A549 (cell line): Measurements from ENCODE around the gene PRLR. TPM values are rescaled to one million over a fixed set of nuclear protein-coding genes. Genes with fewer than 3 reads are reported as not detected.

ENCODE experiments used
- ATAC-seq, 2 experiments: fragments of 200-7000 bp in 1 of 2; fragments of >200 bp in 1 of 2; cut with Nextera tagmentation in 1 of 2; cut with Tn5 transposase in 1 of 2; 3 replicates each; pipeline versions ENCODE4 v1.8.0 to v1.9.1; 2018 to 2020; ENCODE audit warnings: mild to moderate bottlenecking in 1 of 2, moderate library complexity in 1 of 2
- CTCF ChIA-PET: fragments of 300-600 bp; sonication (Branson Sonifier 250); formaldehyde crosslinking; extraction: SDS; loops from one replicate; lab custom pipeline; 2021; ENCODE audit warnings: antibody characterized with exemption, inconsistent platforms; lab: Yijun Ruan, JAX
- POLR2A ChIA-PET: fragments of 350-600 bp; formaldehyde crosslinking; extraction: SDS; loops from one replicate; lab custom pipeline; 2021; ENCODE audit warnings: antibody characterized with exemption, inconsistent platforms; lab: Yijun Ruan, JAX
- DNase-seq, 2 experiments: peaks; one replicate each; pipeline versions ENCODE4 v3.0.0 to v3.0.0-alpha.2; 2011 to 2016; ENCODE audit warnings: low read depth in 1 of 2, low spot score in 1 of 2
- FAIRE-seq: peaks from 2 replicates; lab custom pipeline; 2011; peaks lifted over from hg19 to GRCh38; lab: Jason Lieb, UNC
- H3K27ac ChIP-seq, 2 experiments: fragments of >200 bp; sonication (Bioruptor Twin); formaldehyde crosslinking; 3 replicates each; pipeline ENCODE4 v1.5.1; 2016 to 2017
- H3K4me1 ChIP-seq: fragments of >200 bp; sonication (Bioruptor Twin); formaldehyde crosslinking; 3 replicates; pipeline ENCODE4 v1.6.1; 2016
- H3K4me2 ChIP-seq: fragments of >200 bp; sonication (Bioruptor Twin); formaldehyde crosslinking; 3 replicates; pipeline ENCODE4 v1.6.1; 2016
- H3K4me3 ChIP-seq: fragments of >200 bp; sonication (Bioruptor Twin); formaldehyde crosslinking; 3 replicates; pipeline ENCODE4 v1.5.1; 2016
- H3K9me3 ChIP-seq: fragments of >200 bp; sonication (Bioruptor Twin); formaldehyde crosslinking; 3 replicates; pipeline ENCODE4 v1.6.1; 2016
- CEBPB ChIP-seq, 2 experiments: fragments of >200 bp in 1 of 2; sonication (Bioruptor Twin) in 1 of 2; formaldehyde crosslinking in 1 of 2; IDR thresholded peaks; 2 replicates each; pipeline ENCODE4 v1.6.1; 2012 to 2016
- CHD4 ChIP-seq: fragments of 200-600 bp; sonication (generic); IDR thresholded peaks from 2 replicates; pipeline ENCODE4 v1.6.1; 2016; ENCODE audit warnings: antibody characterized with exemption, mild to moderate bottlenecking, borderline replicate concordance
- EHMT2 ChIP-seq: fragments of 200-600 bp; sonication (generic); IDR thresholded peaks from 2 replicates; pipeline ENCODE4 v1.6.1; 2016; ENCODE audit warnings: antibody characterized with exemption, low read depth, mild to moderate bottlenecking, moderate library complexity
- ESRRA ChIP-seq: fragments of 150-350 bp; IDR thresholded peaks from 2 replicates; pipeline ENCODE4 v1.6.1; 2014; ENCODE audit warnings: mild to moderate bottlenecking, low read length, borderline replicate concordance
- FOXS1 ChIP-seq: fragments of 250-450 bp; sonication (Bioruptor Pico); IDR thresholded peaks from 2 replicates; pipeline ENCODE4 v1.5.0; 2020; ENCODE audit warnings: mild to moderate bottlenecking, moderate library complexity
- GATA3 ChIP-seq: IDR thresholded peaks from 2 replicates; pipeline ENCODE4 v1.6.1; 2012; ENCODE audit warnings: borderline replicate concordance
- HDAC2 ChIP-seq: fragments of 200-600 bp; sonication (generic); IDR thresholded peaks from 2 replicates; pipeline ENCODE4 v1.6.1; 2016
- HOXB5 ChIP-seq: fragments of 250-450 bp; sonication (Bioruptor Pico); IDR thresholded peaks from 2 replicates; pipeline ENCODE4 v1.5.0; 2020; ENCODE audit warnings: mild to moderate bottlenecking, moderate library complexity
- JUNB ChIP-seq: fragments of >200 bp; sonication (Bioruptor Twin); formaldehyde crosslinking; IDR thresholded peaks from 2 replicates; pipeline ENCODE4 v1.6.1; 2016
- KDM5A ChIP-seq: fragments of 200-600 bp; sonication (generic); IDR thresholded peaks from 2 replicates; pipeline ENCODE4 v1.6.1; 2016; ENCODE audit warnings: antibody characterized with exemption, mild to moderate bottlenecking
- NPAS2 ChIP-seq: fragments of 250-450 bp; sonication (Bioruptor Pico); IDR thresholded peaks from 2 replicates; pipeline ENCODE4 v1.8.0; 2022; ENCODE audit warnings: mild to moderate bottlenecking, moderate library complexity, borderline replicate concordance
- POLR2AphosphoS2 ChIP-seq: conservative IDR thresholded peaks from 2 replicates; pipeline ENCODE4 v1.6.1; 2012; ENCODE audit warnings: low read length, improper control_type of control experiment, inconsistent platforms
- RARB ChIP-seq: fragments of 250-450 bp; sonication (Bioruptor Pico); IDR thresholded peaks from 2 replicates; pipeline ENCODE4 v1.8.0; 2021; ENCODE audit warnings: mild to moderate bottlenecking, moderate library complexity
- TFCP2L1 ChIP-seq: fragments of 250-450 bp; sonication (Bioruptor Pico); IDR thresholded peaks from 2 replicates; pipeline ENCODE4 v1.5.0; 2021; ENCODE audit warnings: mild to moderate bottlenecking
- WGBS: methylation state at CpG from one replicate; pipeline ENCODE4 v1.1.6; 2017; ENCODE audit errors: missing lambda C conversion rate; 5-methylcytosine and 5-hydroxymethylcytosine counted together
- polyA minus RNA-seq: library from RNA; depleted of rRNA, polyadenylated mRNA; stranded (reverse); fragments of >200 nt; gene quantifications from 2 replicates; pipeline ENCODE4 v1.2.3, GENCODE V29; 2011; rRNA and poly(A)+ RNA removed
- polyA plus RNA-seq, 4 experiments: library from polyadenylated mRNA; depleted of rRNA in 3 of 4; stranded (reverse); fragments of >200 nt; fragmentation: RNase III in 1 of 4; extraction: RNeasy Plus Mini Kit Qiagen cat#74134 plus additional on column Dnase treatment in 1 of 4; gene quantifications; 2 replicates in 3 of 4; 3 replicates in 1 of 4; pipeline ENCODE4 v1.2.3, GENCODE V29; 2011 to 2017
- TF ChIP-seq, protein P1 (sequence below): fragments of 250-450 bp; sonication (Bioruptor Pico); IDR thresholded peaks from 2 replicates; pipeline ENCODE4 v1.5.0; 2020; ENCODE audit warnings: low read depth, mild to moderate bottlenecking, moderate library complexity
- TF ChIP-seq, protein P2 (sequence below): fragments of >200 bp; sonication (Bioruptor Twin); formaldehyde crosslinking; IDR thresholded peaks from 3 replicates; pipeline ENCODE4 v1.5.1; 2016
- TF ChIP-seq, protein P3 (sequence below): fragments of >200 bp; sonication (Bioruptor Twin); formaldehyde crosslinking; IDR thresholded peaks from 2 replicates; pipeline ENCODE4 v1.6.1; 2016
- TF ChIP-seq, protein P4 (sequence below): fragments of 150-350 bp; IDR thresholded peaks from 2 replicates; pipeline ENCODE4 v1.6.1; 2014; ENCODE audit warnings: low read depth, mild to moderate bottlenecking, low read length

PRLR gene
- polyA plus RNA-seq (2011; rRNA removed) = 0.09 TPM in 1 of 2 replicates, not detected in the other
- polyA plus RNA-seq (2012; cell fraction: cytosol; rRNA removed) = not detected in 2 replicates
- not detected in 2 replicates for polyA plus RNA-seq (2012; cell fraction: nucleus; rRNA removed)
- polyA plus RNA-seq (2017; fragmentation: RNase III; extraction: RNeasy Plus Mini Kit Qiagen cat#74134 plus additional on column Dnase treatment) = 0.07 TPM in 1 of 3 replicates, not detected in the others
- 0.21 TPM in 1 of 2 replicates, not detected in the other for polyA minus RNA-seq

DNA sequence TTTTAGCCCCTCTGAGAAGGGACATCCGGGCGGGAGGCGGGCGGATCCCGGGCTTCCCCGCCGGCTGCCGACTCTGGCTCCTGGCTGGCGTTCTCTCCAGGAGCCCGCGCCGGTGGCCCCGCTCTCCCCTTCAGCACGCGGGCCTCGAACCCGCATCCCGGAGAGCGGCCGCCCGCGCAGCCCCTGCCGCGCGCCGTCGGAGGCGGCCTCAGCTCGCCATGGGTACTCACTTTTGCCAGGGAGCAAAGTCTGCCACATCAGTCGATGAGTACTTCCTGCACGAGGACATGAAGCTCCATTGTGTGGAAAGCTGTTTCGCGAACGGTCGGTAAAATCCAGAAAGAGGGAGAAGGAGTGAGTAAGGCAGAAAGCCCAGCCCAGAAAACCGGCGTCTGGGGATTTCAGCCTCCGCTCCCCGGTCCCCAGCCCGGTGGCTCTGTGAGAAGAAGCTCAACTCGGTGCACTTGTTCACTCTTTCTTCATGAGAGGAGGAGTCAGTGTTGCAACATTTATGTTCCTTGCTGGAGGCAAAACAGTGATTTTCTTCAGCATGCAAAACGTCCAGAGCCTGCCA is at the start of gene PRLR:
TSS of gene PRLR (minus strand) at position 450 of the 574 bp plus-strand sequence. CDS start 140,867 bp downstream, outside the sequence.
- Histone ChIP-seq H3K9me3 (no peaks in the 10 kb centered on the region), H3K4me1 (peaks cover 10% of the 10 kb centered on the region; the same call in 2 of the 3 replicates), H3K4me2 (peak within 1 kb of the TSS; percentile 90), H3K4me3 (peak within 1 kb of the TSS; percentile 40), H3K27ac (no peak within 1 kb of the TSS; a peak in 1 of 6 replicates)
- POLR2A ChIA-PET = no interaction called here
- FAIRE-seq (no peak), DNase-seq (peak in 1 of 2 experiments; percentile 12), ATAC-seq (peak; percentile 54 to 61)
- CTCF ChIA-PET = interaction anchor here (0.6 kb wide), 2 partner anchors 91 to 700 kb away, joined by 3 to 5 read pairs; no protein-coding TSS in a partner anchor
- 4% methylated on average over 22 of the region's 42 CpGs for WGBS
- TF ChIP-seq GATA3 (no peak), CEBPB (IDR thresholded peaks at IDR 0.05) (peak in 1 of 2 experiments; percentile 9; a peak in 2 of 4 replicates)

DNA sequence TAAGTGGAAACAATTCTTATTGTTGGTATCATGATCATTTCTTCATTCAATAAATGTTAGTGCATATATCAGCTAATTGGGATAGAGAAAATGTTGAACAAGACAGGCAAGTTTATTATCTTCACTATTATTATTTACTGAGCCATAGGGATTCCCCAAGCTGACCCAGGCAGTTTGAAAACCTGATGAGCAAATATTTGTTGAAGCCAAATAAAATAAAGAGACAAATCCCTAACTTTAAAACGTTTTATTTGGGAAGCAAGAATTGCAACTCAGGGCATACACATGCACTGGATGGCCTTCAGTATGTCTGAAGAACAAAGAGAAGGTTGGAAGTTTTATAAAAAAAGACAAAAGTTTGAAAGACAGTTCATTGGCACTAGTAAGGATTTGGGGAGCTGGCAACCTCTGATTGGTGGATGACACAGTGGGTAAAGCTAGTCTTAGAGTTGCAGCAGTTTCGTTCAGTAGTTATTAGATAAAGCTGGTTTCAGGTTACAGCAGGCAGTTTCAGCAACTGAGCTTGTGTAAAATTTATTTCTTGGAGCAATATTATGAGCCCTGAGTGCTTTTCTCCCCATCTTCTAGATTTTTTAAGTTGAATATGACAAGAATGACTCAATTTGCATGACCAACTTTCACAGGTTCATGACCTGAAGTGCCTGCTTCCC is 44.7 kb upstream of the PRLR start:
- WGBS = 0% methylated on average over 2 of the region's 2 CpGs
- CTCF ChIA-PET = no interaction called here
- H3K4me1 ChIP-seq = no peaks in the 10 kb centered on the region
- POLR2A ChIA-PET = no interaction called here
- no peak overlapping the region for H3K27ac ChIP-seq
- H3K4me3 ChIP-seq = no peak overlapping the region
- H3K9me3 ChIP-seq = no peaks in the 10 kb centered on the region
- no peak for TF ChIP-seq JUNB
- TF ChIP-seq, protein P1, sequence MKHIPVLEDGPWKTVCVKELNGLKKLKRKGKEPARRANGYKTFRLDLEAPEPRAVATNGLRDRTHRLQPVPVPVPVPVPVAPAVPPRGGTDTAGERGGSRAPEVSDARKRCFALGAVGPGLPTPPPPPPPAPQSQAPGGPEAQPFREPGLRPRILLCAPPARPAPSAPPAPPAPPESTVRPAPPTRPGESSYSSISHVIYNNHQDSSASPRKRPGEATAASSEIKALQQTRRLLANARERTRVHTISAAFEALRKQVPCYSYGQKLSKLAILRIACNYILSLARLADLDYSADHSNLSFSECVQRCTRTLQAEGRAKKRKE (CRISPR knock-in tag) = no peak
- TF ChIP-seq FOXS1 (CRISPR knock-in tag) = no peak
- TF ChIP-seq POLR2AphosphoS2 = no peak
- TF ChIP-seq, protein P2, sequence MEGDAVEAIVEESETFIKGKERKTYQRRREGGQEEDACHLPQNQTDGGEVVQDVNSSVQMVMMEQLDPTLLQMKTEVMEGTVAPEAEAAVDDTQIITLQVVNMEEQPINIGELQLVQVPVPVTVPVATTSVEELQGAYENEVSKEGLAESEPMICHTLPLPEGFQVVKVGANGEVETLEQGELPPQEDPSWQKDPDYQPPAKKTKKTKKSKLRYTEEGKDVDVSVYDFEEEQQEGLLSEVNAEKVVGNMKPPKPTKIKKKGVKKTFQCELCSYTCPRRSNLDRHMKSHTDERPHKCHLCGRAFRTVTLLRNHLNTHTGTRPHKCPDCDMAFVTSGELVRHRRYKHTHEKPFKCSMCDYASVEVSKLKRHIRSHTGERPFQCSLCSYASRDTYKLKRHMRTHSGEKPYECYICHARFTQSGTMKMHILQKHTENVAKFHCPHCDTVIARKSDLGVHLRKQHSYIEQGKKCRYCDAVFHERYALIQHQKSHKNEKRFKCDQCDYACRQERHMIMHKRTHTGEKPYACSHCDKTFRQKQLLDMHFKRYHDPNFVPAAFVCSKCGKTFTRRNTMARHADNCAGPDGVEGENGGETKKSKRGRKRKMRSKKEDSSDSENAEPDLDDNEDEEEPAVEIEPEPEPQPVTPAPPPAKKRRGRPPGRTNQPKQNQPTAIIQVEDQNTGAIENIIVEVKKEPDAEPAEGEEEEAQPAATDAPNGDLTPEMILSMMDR = no peak
- no peak for TF ChIP-seq HOXB5 (CRISPR knock-in tag)
- TF ChIP-seq HDAC2 = no peak
- TF ChIP-seq NPAS2 (CRISPR knock-in tag) = no peak
- TF ChIP-seq, protein P3, sequence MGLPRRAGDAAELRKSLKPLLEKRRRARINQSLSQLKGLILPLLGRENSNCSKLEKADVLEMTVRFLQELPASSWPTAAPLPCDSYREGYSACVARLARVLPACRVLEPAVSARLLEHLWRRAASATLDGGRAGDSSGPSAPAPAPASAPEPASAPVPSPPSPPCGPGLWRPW = no peak
- TF ChIP-seq RARB (CRISPR knock-in tag) = no peak
- TF ChIP-seq KDM5A = no peak
- TF ChIP-seq CHD4 = no peak
- TF ChIP-seq GATA3 = no peak
- TF ChIP-seq TFCP2L1 (CRISPR knock-in tag) = no peak
- TF ChIP-seq, protein P4, sequence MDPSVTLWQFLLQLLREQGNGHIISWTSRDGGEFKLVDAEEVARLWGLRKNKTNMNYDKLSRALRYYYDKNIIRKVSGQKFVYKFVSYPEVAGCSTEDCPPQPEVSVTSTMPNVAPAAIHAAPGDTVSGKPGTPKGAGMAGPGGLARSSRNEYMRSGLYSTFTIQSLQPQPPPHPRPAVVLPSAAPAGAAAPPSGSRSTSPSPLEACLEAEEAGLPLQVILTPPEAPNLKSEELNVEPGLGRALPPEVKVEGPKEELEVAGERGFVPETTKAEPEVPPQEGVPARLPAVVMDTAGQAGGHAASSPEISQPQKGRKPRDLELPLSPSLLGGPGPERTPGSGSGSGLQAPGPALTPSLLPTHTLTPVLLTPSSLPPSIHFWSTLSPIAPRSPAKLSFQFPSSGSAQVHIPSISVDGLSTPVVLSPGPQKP = no peak
- TF ChIP-seq ESRRA = no peak
- TF ChIP-seq EHMT2 = no peak
- DNase-seq (no peak), ATAC-seq (no peak), FAIRE-seq (no peak)
- H3K4me2 ChIP-seq = no peak overlapping the region
